ENCODE measurements around the gene SPAG16. TPM values are rescaled to one million over a fixed set of nuclear protein-coding genes. Genes with fewer than 3 reads are reported as not detected.

The SPAG16 gene
- total and polyA plus RNA-seq, 2 of the 13 experiments (the other 11 are each of a cell fraction or from before 2014, with no cell fraction given), result 9.6 to 26.5 TPM

DNA sequence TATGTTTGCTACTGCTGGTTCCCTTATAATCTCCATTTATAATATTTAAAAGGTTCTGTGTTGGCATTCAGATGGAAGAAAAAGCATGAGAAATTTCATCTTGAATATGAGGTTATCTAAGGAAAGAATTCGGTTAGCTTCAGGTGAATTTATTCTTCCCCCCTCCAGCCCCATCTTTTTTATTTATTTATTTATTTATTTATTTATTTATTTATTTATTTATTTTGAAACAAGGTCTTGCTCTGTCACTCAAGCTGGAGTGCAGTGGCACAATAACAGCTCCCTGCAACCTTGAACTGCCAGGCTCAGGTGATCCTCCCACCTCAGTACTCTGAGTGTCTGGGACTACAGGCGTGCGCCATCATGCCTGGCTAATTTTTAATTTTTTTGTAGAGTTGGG lies 1031.1 kb downstream of the SPAG16 start:
- Histone ChIP-seq H3K4me1 (ENCODE audit: insufficient read depth, low read length) (no peaks in the 10 kb centered on the region), H3K27ac (ENCODE audit: extremely low read length, insufficient read depth, low read length) (no peak overlapping the region), H3K4me2 (ENCODE audit: low read depth, low read length) (no peak overlapping the region), H3K36me3 (replicated peaks in 1 of 2; ENCODE audit: control insufficient read depth in 1 of 2, insufficient read depth in 2 of 2, low read length in 2 of 2) (no peaks in the 10 kb centered on the region), H3K9me3 (ENCODE audit: low read length) (no peaks in the 10 kb centered on the region), H3K79me2 (ENCODE audit: insufficient read depth, low read length) (no peaks in the 10 kb centered on the region), H4K20me1 (ENCODE audit: insufficient read depth, low read length) (no peaks in the 10 kb centered on the region), H2AFZ (ENCODE audit: low read length) (no peak overlapping the region), H3K4me3 (replicated peaks in 1 of 3; ENCODE audit: insufficient read depth in 1 of 3, low read depth in 2 of 3, low read length in 3 of 3) (no peak overlapping the region), H3K9ac (ENCODE audit: insufficient read depth, low read depth, low read length) (no peak overlapping the region), H3K27me3 (ENCODE audit: control insufficient read depth in 1 of 2, insufficient read depth in 2 of 2, low read length in 2 of 2) (no peaks in the 10 kb centered on the region)
- DNase-seq (ENCODE audit: low spot score), result no peak
- BruUV-seq (replicated peaks), result no TSS peak
- in situ Hi-C loops (cut with HindIII; ENCODE audit: extremely low pct_ligation_motif_present, low pct_unique_long_range_greater_than_20kb) (no loop called here), intact Hi-C loops (cut with micrococcal nuclease; ENCODE audit: unreplicated experiment) (no loop called here)
- 25% methylated on average over 3 of the region's 3 CpGs for WGBS (ENCODE audit: low lambda C conversion rate)
- FAIRE-seq, result no peak
- POLR2A ChIA-PET, result no interaction called here
- no peak for ATAC-seq
- CTCF ChIA-PET (ENCODE audit: low intra/inter-chr PET ratio, low total read pairs), result no interaction called here
- TF ChIP-seq, protein P1, sequence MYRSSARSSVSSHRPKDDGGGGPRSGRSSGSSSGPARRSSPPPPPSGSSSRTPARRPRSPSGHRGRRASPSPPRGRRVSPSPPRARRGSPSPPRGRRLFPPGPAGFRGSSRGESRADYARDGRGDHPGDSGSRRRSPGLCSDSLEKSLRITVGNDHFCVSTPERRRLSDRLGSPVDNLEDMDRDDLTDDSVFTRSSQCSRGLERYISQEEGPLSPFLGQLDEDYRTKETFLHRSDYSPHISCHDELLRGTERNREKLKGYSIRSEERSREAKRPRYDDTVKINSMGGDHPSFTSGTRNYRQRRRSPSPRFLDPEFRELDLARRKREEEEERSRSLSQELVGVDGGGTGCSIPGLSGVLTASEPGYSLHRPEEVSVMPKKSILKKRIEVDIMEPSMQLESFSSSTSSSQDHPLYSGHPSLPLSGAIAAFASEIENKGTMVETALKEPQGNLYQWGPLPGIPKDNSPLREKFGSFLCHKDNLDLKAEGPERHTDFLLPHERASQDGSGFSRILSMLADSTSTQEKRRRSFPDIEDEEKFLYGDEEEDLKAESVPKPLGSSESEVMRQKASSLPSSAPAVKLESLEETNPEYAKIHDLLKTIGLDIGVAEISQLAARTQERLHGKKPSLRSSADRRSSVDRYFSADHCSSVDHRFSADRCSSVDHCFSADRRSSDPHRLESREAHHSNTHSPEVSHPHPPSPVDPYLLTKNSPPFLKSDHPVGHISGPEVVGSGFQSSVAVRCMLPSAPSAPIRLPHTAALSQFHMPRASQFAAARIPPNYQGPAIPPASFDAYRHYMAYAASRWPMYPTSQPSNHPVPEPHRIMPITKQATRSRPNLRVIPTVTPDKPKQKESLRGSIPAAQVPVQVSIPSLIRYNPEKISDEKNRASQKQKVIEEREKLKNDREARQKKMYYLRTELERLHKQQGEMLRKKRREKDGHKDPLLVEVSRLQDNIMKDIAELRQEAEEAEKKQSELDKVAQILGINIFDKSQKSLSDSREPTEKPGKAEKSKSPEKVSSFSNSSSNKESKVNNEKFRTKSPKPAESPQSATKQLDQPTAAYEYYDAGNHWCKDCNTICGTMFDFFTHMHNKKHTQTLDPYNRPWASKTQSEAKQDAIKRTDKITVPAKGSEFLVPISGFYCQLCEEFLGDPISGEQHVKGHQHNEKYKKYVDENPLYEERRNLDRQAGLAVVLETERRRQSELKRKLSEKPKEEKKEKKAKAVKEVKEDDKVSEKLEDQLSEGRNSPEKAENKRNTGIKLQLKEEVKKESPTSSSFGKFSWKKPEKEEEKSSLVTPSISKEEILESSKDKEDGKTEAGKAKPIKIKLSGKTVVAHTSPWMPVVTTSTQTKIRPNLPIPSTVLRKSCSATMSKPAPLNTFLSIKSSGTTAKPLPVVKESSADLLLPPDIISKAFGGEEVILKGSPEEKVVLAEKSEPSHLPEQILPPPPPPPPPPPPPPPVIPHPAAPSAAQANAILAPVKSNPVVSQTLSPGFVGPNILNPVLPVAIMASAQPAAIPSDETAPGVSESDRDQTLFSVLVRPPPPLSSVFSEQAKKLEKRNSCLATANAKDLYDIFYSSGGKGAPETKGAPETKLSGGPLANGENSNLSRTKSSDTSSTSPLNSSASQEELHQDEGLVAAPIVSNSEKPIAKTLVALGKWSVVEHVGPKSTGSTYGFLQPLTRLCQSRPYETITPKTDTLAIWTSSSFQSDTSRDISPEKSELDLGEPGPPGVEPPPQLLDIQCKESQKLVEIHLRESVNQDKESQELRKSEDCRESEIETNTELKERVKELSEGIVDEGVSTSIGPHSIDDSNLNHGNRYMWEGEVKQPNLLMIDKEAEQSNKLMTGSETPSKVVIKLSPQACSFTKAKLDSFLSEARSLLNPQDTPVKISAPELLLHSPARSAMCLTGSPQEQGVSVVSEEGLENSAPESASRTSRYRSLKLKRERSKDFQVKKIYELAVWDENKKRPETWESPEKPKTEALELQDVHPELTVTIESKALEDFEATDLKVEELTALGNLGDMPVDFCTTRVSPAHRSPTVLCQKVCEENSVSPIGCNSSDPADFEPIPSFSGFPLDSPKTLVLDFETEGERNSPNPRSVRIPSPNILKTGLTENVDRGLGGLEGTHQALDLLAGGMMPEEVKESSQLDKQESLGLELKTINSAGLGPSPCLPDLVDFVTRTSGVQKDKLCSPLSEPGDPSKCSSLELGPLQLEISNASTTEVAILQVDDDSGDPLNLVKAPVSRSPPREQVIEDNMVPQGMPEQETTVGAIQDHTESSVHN (CRISPR knock-in tag; IDR thresholded peaks at IDR 0.05), result no peak
- no peak for TF ChIP-seq TOPORS (CRISPR knock-in tag; IDR thresholded peaks at IDR 0.05)
- TF ChIP-seq, protein P2, sequence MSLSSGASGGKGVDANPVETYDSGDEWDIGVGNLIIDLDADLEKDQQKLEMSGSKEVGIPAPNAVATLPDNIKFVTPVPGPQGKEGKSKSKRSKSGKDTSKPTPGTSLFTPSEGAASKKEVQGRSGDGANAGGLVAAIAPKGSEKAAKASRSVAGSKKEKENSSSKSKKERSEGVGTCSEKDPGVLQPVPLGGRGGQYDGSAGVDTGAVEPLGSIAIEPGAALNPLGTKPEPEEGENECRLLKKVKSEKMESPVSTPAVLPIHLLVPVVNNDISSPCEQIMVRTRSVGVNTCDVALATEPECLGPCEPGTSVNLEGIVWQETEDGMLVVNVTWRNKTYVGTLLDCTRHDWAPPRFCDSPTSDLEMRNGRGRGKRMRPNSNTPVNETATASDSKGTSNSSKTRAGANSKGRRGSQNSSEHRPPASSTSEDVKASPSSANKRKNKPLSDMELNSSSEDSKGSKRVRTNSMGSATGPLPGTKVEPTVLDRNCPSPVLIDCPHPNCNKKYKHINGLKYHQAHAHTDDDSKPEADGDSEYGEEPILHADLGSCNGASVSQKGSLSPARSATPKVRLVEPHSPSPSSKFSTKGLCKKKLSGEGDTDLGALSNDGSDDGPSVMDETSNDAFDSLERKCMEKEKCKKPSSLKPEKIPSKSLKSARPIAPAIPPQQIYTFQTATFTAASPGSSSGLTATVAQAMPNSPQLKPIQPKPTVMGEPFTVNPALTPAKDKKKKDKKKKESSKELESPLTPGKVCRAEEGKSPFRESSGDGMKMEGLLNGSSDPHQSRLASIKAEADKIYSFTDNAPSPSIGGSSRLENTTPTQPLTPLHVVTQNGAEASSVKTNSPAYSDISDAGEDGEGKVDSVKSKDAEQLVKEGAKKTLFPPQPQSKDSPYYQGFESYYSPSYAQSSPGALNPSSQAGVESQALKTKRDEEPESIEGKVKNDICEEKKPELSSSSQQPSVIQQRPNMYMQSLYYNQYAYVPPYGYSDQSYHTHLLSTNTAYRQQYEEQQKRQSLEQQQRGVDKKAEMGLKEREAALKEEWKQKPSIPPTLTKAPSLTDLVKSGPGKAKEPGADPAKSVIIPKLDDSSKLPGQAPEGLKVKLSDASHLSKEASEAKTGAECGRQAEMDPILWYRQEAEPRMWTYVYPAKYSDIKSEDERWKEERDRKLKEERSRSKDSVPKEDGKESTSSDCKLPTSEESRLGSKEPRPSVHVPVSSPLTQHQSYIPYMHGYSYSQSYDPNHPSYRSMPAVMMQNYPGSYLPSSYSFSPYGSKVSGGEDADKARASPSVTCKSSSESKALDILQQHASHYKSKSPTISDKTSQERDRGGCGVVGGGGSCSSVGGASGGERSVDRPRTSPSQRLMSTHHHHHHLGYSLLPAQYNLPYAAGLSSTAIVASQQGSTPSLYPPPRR (CRISPR knock-in tag; IDR thresholded peaks at IDR 0.05; ENCODE audit: borderline replicate concordance), result no peak
- no peak for TF ChIP-seq ZNF160 (CRISPR knock-in tag; IDR thresholded peaks at IDR 0.05)
- TF ChIP-seq GABPB1 (CRISPR knock-in tag; IDR thresholded peaks at IDR 0.05), result no peak
- TF ChIP-seq RBAK (CRISPR knock-in tag; IDR thresholded peaks at IDR 0.05), result no peak
- no peak for TF ChIP-seq NFYC (CRISPR knock-in tag; IDR thresholded peaks at IDR 0.05)
